ENCODE results near the gene IGFL4. TPM values are rescaled to one million over a fixed set of nuclear protein-coding genes. Genes with fewer than 3 reads are reported as not detected.

The IGFL4 gene
- total and polyA plus RNA-seq, 9 of the 15 experiments (the other 6 are each of a cell fraction or from before 2014, with no cell fraction given): not detected

DNA sequence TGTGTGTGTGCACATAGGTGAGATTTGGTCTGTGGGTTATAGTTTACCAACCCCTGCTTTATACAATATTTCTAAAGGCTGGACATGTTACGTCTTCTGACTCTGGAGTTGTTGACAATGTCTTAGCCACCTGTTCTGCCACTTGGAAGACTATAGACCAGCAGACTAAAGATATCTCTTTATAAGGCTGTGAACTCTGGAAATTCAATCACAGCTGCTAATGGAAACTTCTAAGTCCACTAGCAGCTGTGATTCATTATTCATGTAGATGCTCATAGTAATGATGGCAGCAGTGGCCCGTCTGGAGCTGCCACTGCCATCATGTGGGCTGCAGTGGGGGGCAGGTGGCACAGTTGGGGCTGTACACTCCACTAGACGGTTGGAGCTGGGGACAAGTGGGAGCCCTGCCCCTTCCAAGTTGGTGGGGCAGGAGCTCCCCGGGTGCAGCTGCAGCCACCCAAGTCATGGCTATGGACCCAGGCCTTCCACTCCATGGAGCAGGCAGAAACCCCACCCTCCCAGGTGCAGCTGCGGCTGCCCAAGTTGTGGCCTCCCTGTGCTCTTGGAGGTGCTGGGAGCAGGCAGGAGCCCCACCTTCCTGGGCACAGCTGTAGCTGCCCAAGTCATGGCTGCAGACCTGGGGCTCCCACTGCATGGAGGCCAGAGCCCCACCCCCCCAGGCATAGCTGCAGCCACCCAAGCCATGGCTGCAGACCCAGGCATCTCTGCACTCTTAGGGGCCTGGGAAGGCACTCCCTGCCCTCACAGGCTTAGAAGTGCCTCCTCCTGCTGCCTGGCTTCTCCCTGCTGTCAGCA, 8.8 kb downstream of the IGFL4 start:
- peaks cover 2 to 31% of the 10 kb centered on the region in 2 experiments; a peak in 2 of 5 replicates for H3K27me3 ChIP-seq (ENCODE audit: control insufficient read depth in 2 of 2, insufficient read depth in 2 of 2, low read length in 2 of 2)
- FAIRE-seq (no peak), ATAC-seq (no peak), DNase-seq (ENCODE audit: extremely low read depth in 1 of 4, low spot score in 3 of 4) (no peak)
- CTCF ChIA-PET (ENCODE audit: low intra/inter-chr PET ratio): interaction anchor here (1.3 kb wide), 1 partner anchor 234 kb away, joined by 3 read pairs; no protein-coding TSS in a partner anchor
- no peaks in the 10 kb centered on the region for H3K4me1 ChIP-seq (replicated peaks in 1 of 2; ENCODE audit: control insufficient read depth in 2 of 2, insufficient read depth in 2 of 2, low read length in 2 of 2)
- H3K9me1 ChIP-seq (ENCODE audit: control insufficient read depth, insufficient read depth, low read length): no peaks in the 10 kb centered on the region
- H3K36me3 ChIP-seq (ENCODE audit: control insufficient read depth, insufficient read depth, low read length): no peaks in the 10 kb centered on the region
- no peak overlapping the region for H3K9ac ChIP-seq (ENCODE audit: insufficient read depth in 1 of 2, low read depth in 2 of 2, low read length in 2 of 2)
- TF ChIP-seq ZNF766 (CRISPR knock-in tag; conservative IDR thresholded peaks at IDR 0.05): no peak
- TF ChIP-seq SAFB2 (IDR thresholded peaks at IDR 0.05; ENCODE audit: borderline replicate concordance, low read depth, low read length, severe bottlenecking): no peak
- no peak for TF ChIP-seq ZNF586 (CRISPR knock-in tag; conservative IDR thresholded peaks at IDR 0.05)
- no peak for TF ChIP-seq JUN (IDR thresholded peaks at IDR 0.05; ENCODE audit: borderline replicate concordance, low read depth, low read length)
- TF ChIP-seq JUN (CRISPR knock-in tag; IDR thresholded peaks at IDR 0.05; ENCODE audit: borderline replicate concordance): no peak
- no peak for TF ChIP-seq ZNF583 (CRISPR knock-in tag; IDR thresholded peaks at IDR 0.05)
- TF ChIP-seq, protein P1, sequence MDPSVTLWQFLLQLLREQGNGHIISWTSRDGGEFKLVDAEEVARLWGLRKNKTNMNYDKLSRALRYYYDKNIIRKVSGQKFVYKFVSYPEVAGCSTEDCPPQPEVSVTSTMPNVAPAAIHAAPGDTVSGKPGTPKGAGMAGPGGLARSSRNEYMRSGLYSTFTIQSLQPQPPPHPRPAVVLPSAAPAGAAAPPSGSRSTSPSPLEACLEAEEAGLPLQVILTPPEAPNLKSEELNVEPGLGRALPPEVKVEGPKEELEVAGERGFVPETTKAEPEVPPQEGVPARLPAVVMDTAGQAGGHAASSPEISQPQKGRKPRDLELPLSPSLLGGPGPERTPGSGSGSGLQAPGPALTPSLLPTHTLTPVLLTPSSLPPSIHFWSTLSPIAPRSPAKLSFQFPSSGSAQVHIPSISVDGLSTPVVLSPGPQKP (CRISPR knock-in tag; IDR thresholded peaks at IDR 0.05): no peak
- TF ChIP-seq ZNF717 (CRISPR knock-in tag; IDR thresholded peaks at IDR 0.05): no peak
- no peak for TF ChIP-seq ZBTB8A (IDR thresholded peaks at IDR 0.05; ENCODE audit: partially characterized antibody)
- TF ChIP-seq ESRRB (CRISPR knock-in tag; IDR thresholded peaks at IDR 0.05; ENCODE audit: borderline replicate concordance): no peak
- TF ChIP-seq, protein P2, sequence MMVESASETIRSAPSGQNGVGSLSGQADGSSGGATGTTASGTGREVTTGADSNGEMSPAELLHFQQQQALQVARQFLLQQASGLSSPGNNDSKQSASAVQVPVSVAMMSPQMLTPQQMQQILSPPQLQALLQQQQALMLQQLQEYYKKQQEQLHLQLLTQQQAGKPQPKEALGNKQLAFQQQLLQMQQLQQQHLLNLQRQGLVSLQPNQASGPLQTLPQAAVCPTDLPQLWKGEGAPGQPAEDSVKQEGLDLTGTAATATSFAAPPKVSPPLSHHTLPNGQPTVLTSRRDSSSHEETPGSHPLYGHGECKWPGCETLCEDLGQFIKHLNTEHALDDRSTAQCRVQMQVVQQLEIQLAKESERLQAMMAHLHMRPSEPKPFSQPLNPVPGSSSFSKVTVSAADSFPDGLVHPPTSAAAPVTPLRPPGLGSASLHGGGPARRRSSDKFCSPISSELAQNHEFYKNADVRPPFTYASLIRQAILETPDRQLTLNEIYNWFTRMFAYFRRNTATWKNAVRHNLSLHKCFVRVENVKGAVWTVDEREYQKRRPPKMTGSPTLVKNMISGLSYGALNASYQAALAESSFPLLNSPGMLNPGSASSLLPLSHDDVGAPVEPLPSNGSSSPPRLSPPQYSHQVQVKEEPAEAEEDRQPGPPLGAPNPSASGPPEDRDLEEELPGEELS (CRISPR knock-in tag; IDR thresholded peaks at IDR 0.05; ENCODE audit: borderline replicate concordance): no peak
- no peak for TF ChIP-seq ETV5 (CRISPR knock-in tag; IDR thresholded peaks at IDR 0.05; ENCODE audit: low read depth)
- no peak for TF ChIP-seq KDM1A (IDR thresholded peaks at IDR 0.05)
- no peak for TF ChIP-seq U2AF1 (optimal IDR thresholded peaks at IDR 0.05; ENCODE audit: low read depth, low read length)
- TF ChIP-seq CREM (IDR thresholded peaks at IDR 0.05; ENCODE audit: low read depth): no peak
- TF ChIP-seq HMG20A (CRISPR knock-in tag; conservative IDR thresholded peaks at IDR 0.05): no peak
- no peaks in the 10 kb centered on the region for H4K20me1 ChIP-seq (replicated peaks; ENCODE audit: control insufficient read depth, insufficient read depth, low read length)
- no peaks in the 10 kb centered on the region for H3K9me3 ChIP-seq (replicated peaks; ENCODE audit: control insufficient read depth, insufficient read depth, low read depth, low read length)
- H3K79me2 ChIP-seq (ENCODE audit: control insufficient read depth, insufficient read depth, low read length): no peaks in the 10 kb centered on the region
- H3K4me3 ChIP-seq: no peak overlapping the region
- H3K27ac ChIP-seq (ENCODE audit: extremely low read depth, low read depth, low read length): no peak overlapping the region
- in situ Hi-C loops (cut with MboI): no loop called here
- no TSS peak for BruUV-seq (replicated peaks)
- H2AFZ ChIP-seq (ENCODE audit: low read depth, low read length): no peak overlapping the region
- WGBS (ENCODE audit: insufficient coverage, low coverage, missing lambda C conversion rate): 0% methylated on average over 4 of the region's 5 CpGs
- intact Hi-C loops (cut with micrococcal nuclease): no loop called here
- POLR2A ChIA-PET: interaction anchor here (0.6 kb wide), 3 partner anchors 15 to 854 kb away, joined by 3 to 4 read pairs (median 3); partner anchors contain the start of gene TRAPPC6A
- H3K4me2 ChIP-seq (ENCODE audit: insufficient read depth, low read length): no peak overlapping the region
